ENCODE measurements around the gene OR5B12.

Gene OR5B12

GRCh38 chr11:58444300-58444699, 2.3 kb upstream of the OR5B12 start:
- no peaks in the 10 kb centered on the region for H3K79me2 ChIP-seq (ENCODE audit: insufficient read depth, low read length)
- no peaks in the 10 kb centered on the region for H3K27me3 ChIP-seq (ENCODE audit: insufficient read depth, low read length)
- no peaks in the 10 kb centered on the region for H3K36me3 ChIP-seq (ENCODE audit: insufficient read depth, low read length)
- no peak overlapping the region for H3K9ac ChIP-seq (ENCODE audit: low read length)
- no peaks in the 10 kb centered on the region for H3K9me3 ChIP-seq (ENCODE audit: low read length)
- no peaks in the 10 kb centered on the region for H3F3A ChIP-seq (ENCODE audit: insufficient read depth, low read length)
- H2AFZ ChIP-seq (ENCODE audit: low read length), result no peak overlapping the region
- H3K9me2 ChIP-seq (ENCODE audit: low read depth, low read length), result no peaks in the 10 kb centered on the region
- no peak for TF ChIP-seq EZH2 (IDR thresholded peaks at IDR 0.05; ENCODE audit: borderline replicate concordance, low read length)
- no peak for TF ChIP-seq CTCF (IDR thresholded peaks at IDR 0.05; ENCODE audit: low read length)
- H4K20me1 ChIP-seq (ENCODE audit: insufficient read depth, low read length), result no peaks in the 10 kb centered on the region
- H3K27ac ChIP-seq (ENCODE audit: low read depth, low read length, poor library complexity, severe bottlenecking), result no peak overlapping the region
- H3K4me2 ChIP-seq (ENCODE audit: low read length), result no peak overlapping the region
- H3K4me1 ChIP-seq (ENCODE audit: insufficient read depth, low read length, severe bottlenecking), result no peaks in the 10 kb centered on the region
- H3K4me3 ChIP-seq (ENCODE audit: low read depth, low read length, poor library complexity, severe bottlenecking), result no peak overlapping the region

GRCh38 chr11:58438486-58438885, 3.5 kb downstream of the OR5B12 start:
- Histone ChIP-seq H2AFZ (ENCODE audit: low read length) (no peak overlapping the region), H3K4me1 (ENCODE audit: insufficient read depth, low read length, severe bottlenecking) (no peaks in the 10 kb centered on the region), H3K9me2 (ENCODE audit: low read depth, low read length) (no peaks in the 10 kb centered on the region), H3K27ac (ENCODE audit: low read depth, low read length, poor library complexity, severe bottlenecking) (no peak overlapping the region), H3K9ac (ENCODE audit: low read length) (no peak overlapping the region), H4K20me1 (ENCODE audit: insufficient read depth, low read length) (no peaks in the 10 kb centered on the region), H3K4me2 (ENCODE audit: low read length) (no peak overlapping the region), H3K27me3 (ENCODE audit: insufficient read depth, low read length) (no peaks in the 10 kb centered on the region), H3K36me3 (ENCODE audit: insufficient read depth, low read length) (no peaks in the 10 kb centered on the region), H3K9me3 (ENCODE audit: low read length) (no peaks in the 10 kb centered on the region), H3K4me3 (ENCODE audit: low read depth, low read length, poor library complexity, severe bottlenecking) (no peak overlapping the region), H3K79me2 (ENCODE audit: insufficient read depth, low read length) (no peaks in the 10 kb centered on the region), H3F3A (ENCODE audit: insufficient read depth, low read length) (no peaks in the 10 kb centered on the region)
- TF ChIP-seq CTCF (IDR thresholded peaks at IDR 0.05; ENCODE audit: low read length), result no peak
- TF ChIP-seq EZH2 (IDR thresholded peaks at IDR 0.05; ENCODE audit: borderline replicate concordance, low read length), result no peak

GRCh38 chr11:58434217-58434616, 7.8 kb downstream of the OR5B12 start:
- no peak overlapping the region for H3K4me3 ChIP-seq (ENCODE audit: low read depth, low read length, poor library complexity, severe bottlenecking)
- TF ChIP-seq EZH2 (IDR thresholded peaks at IDR 0.05; ENCODE audit: borderline replicate concordance, low read length) (no peak), CTCF (IDR thresholded peaks at IDR 0.05; ENCODE audit: low read length) (no peak)

More at GRCh38 chr11:58434217-58434616, 7.8 kb downstream of the OR5B12 start:
- Histone ChIP-seq H3K4me2 (ENCODE audit: low read length) (no peak overlapping the region), H3K27me3 (ENCODE audit: insufficient read depth, low read length) (no peaks in the 10 kb centered on the region), H3F3A (ENCODE audit: insufficient read depth, low read length) (no peaks in the 10 kb centered on the region), H3K9me2 (ENCODE audit: low read depth, low read length) (no peaks in the 10 kb centered on the region), H4K20me1 (ENCODE audit: insufficient read depth, low read length) (no peaks in the 10 kb centered on the region), H3K9ac (ENCODE audit: low read length) (no peak overlapping the region), H3K27ac (ENCODE audit: low read depth, low read length, poor library complexity, severe bottlenecking) (no peak overlapping the region), H3K79me2 (ENCODE audit: insufficient read depth, low read length) (no peaks in the 10 kb centered on the region), H3K36me3 (ENCODE audit: insufficient read depth, low read length) (no peaks in the 10 kb centered on the region), H2AFZ (ENCODE audit: low read length) (no peak overlapping the region), H3K4me1 (ENCODE audit: insufficient read depth, low read length, severe bottlenecking) (no peaks in the 10 kb centered on the region), H3K9me3 (ENCODE audit: low read length) (no peaks in the 10 kb centered on the region)
